Kidney (tissue), 22 donors: ENCODE measurements around the gene SUPT16H. TPM values are rescaled to one million over a fixed set of nuclear protein-coding genes. Genes with fewer than 3 reads are reported as not detected.

Source experiments
- DNase-seq, 5 donors: peaks; one replicate each; pipeline ENCODE4 v3.0.0-alpha.2; 2013 to 2020
- FAIRE-seq: peaks from 2 replicates; lab custom pipeline; 2012; peaks lifted over from hg19 to GRCh38; lab: Jason Lieb, UNC
- H3K27ac ChIP-seq, 2 donors: one replicate each; pipeline ENCODE4 v1.7.0; 2013; ENCODE audit warnings: low read depth in 2 of 2, low read length in 2 of 2, inconsistent platforms in 1 of 2
- H3K27me3 ChIP-seq: one replicate; pipeline ENCODE4 v1.7.1; 2013; ENCODE audit warnings: low read length, inconsistent platforms; ENCODE audit not compliant: control insufficient read depth, insufficient read depth
- H3K36me3 ChIP-seq, 3 donors: one replicate each; pipeline versions ENCODE4 v1.7.0 to v1.7.1; 2013; ENCODE audit warnings: low read length in 3 of 3, control low read depth in 1 of 3, inconsistent platforms in 1 of 3; ENCODE audit not compliant: insufficient read depth in 3 of 3, control insufficient read depth in 2 of 3
- H3K4me1 ChIP-seq, 3 donors: one replicate each; pipeline versions ENCODE4 v1.7.0 to v1.7.1; 2013; ENCODE audit warnings: low read length in 3 of 3, inconsistent platforms in 1 of 3, low read depth in 1 of 3; ENCODE audit not compliant: control insufficient read depth in 2 of 3, insufficient read depth in 2 of 3
- H3K4me3 ChIP-seq, 3 donors: one replicate each; pipeline versions ENCODE4 v1.7.0 to v1.8.1; 2013; ENCODE audit warnings: low read length in 3 of 3, control low read depth in 1 of 3, inconsistent platforms in 1 of 3
- H3K9ac ChIP-seq, 3 donors: one replicate each; pipeline versions ENCODE4 v1.7.0 to v1.7.1; 2013; ENCODE audit warnings: low read length in 3 of 3, control low read depth in 1 of 3, inconsistent platforms in 1 of 3
- H3K9me3 ChIP-seq, 3 donors: one replicate each; pipeline versions ENCODE4 v1.7.0 to v1.7.1; 2013; ENCODE audit warnings: low read length in 3 of 3, control low read depth in 1 of 3, inconsistent platforms in 1 of 3; ENCODE audit not compliant: control insufficient read depth in 2 of 3, insufficient read depth in 1 of 3
- CTCF ChIP-seq: IDR thresholded peaks from 3 replicates; pipeline ENCODE4 v1.5.1; 2012; ENCODE audit warnings: mild to moderate bottlenecking, moderate library complexity, borderline replicate concordance; ENCODE audit not compliant: insufficient read depth; ENCODE audit errors: extremely low read depth
- intact Hi-C: fragments of 100-400 bp; cut with DNase I; formaldehyde crosslinking; loops from one replicate; pipeline ENCODE4 v1.11.1; 2022
- long read RNA-seq, 10 donors: library from polyadenylated mRNA in 1 of 10; unstranded in 1 of 10; transcript quantifications; one replicate each; pipeline ENCODE4 v2.0.0 and lab custom pipeline, GENCODE V29; 2021 to 2026
- polyA plus RNA-seq: library from polyadenylated mRNA; stranded (reverse); fragments of 350-450 nt; fragmentation: Illumina TruSeq; extraction: RNeasy Lipid Tissue Mini Kit (QIAGEN cat#74804); gene quantifications from one replicate; pipeline ENCODE4 v1.2.3, GENCODE V29; 2014; ENCODE audit warnings: low read depth, low replicate concordance; ENCODE audit not compliant: insufficient read depth
- total RNA-seq: library from RNA; stranded (reverse); fragmentation: NEBNext Ultra II Directional; extraction: Animal tissue kit (Norgen Biotek cat#: 25700); gene quantifications from one replicate; pipeline ENCODE4 v1.2.1, GENCODE V29; 2021
- donor health status: control.
- donor health status: control.
- donor health status: control.
- donor health status: control.
- donor health status: control.
- donor health status: DM: yes; HTN: yes; CAD: no.
- donor health status: Normal renal cell carcinoma (clear cell type).

Gene SUPT16H
- 58.8 TPM for total RNA-seq
- 38.1 TPM for polyA plus RNA-seq
- long read RNA-seq, donor 1, full-length matches to known transcripts, result 7 of 30 reads
- long read RNA-seq, donor 1, partial matches to known transcripts, result 23 of 30 reads
- long read RNA-seq, donor 1, other reads (novel, unspliced or antisense), result 0 of 30 reads
- long read RNA-seq, donor 2, full-length matches to known transcripts, result 8 of 25 reads
- long read RNA-seq, donor 2, partial matches to known transcripts, result 17 of 25 reads
- long read RNA-seq, donor 2, other reads (novel, unspliced or antisense), result 0 of 25 reads
- long read RNA-seq, donor 3, full-length matches to known transcripts, result 5 of 31 reads
- long read RNA-seq, donor 3, partial matches to known transcripts, result 26 of 31 reads
- long read RNA-seq, donor 3, other reads (novel, unspliced or antisense), result 0 of 31 reads
- long read RNA-seq, donor 4, full-length matches to known transcripts, result 13 of 76 reads
- long read RNA-seq, donor 4, partial matches to known transcripts, result 63 of 76 reads
- long read RNA-seq, donor 4, other reads (novel, unspliced or antisense), result 0 of 76 reads
- long read RNA-seq, donor 5, partial matches to known transcripts, result 0 of 1 reads
- long read RNA-seq, donor 5, other reads (novel, unspliced or antisense), result 0 of 1 reads
- long read RNA-seq, donor 6, full-length matches to known transcripts, result 4 of 34 reads
- long read RNA-seq, donor 6, partial matches to known transcripts, result 30 of 34 reads
- long read RNA-seq, donor 6, other reads (novel, unspliced or antisense), result 0 of 34 reads
- long read RNA-seq, donor 7, full-length matches to known transcripts, result 38 of 85 reads
- long read RNA-seq, donor 7, partial matches to known transcripts, result 26 of 85 reads
- long read RNA-seq, donor 7, other reads (novel, unspliced or antisense), result 21 of 85 reads
- long read RNA-seq, donor 8, full-length matches to known transcripts, result 5 of 21 reads
- long read RNA-seq, donor 8, partial matches to known transcripts, result 16 of 21 reads
- long read RNA-seq, donor 8, other reads (novel, unspliced or antisense), result 0 of 21 reads
- long read RNA-seq, donor 9, full-length matches to known transcripts, result 1 of 7 reads
- long read RNA-seq, donor 9, partial matches to known transcripts, result 6 of 7 reads
- long read RNA-seq, donor 9, other reads (novel, unspliced or antisense), result 0 of 7 reads
- long read RNA-seq, donor 10, full-length matches to known transcripts, result 12 of 41 reads
- long read RNA-seq, donor 10, partial matches to known transcripts, result 29 of 41 reads
- long read RNA-seq, donor 10, other reads (novel, unspliced or antisense), result 0 of 41 reads

DNA sequence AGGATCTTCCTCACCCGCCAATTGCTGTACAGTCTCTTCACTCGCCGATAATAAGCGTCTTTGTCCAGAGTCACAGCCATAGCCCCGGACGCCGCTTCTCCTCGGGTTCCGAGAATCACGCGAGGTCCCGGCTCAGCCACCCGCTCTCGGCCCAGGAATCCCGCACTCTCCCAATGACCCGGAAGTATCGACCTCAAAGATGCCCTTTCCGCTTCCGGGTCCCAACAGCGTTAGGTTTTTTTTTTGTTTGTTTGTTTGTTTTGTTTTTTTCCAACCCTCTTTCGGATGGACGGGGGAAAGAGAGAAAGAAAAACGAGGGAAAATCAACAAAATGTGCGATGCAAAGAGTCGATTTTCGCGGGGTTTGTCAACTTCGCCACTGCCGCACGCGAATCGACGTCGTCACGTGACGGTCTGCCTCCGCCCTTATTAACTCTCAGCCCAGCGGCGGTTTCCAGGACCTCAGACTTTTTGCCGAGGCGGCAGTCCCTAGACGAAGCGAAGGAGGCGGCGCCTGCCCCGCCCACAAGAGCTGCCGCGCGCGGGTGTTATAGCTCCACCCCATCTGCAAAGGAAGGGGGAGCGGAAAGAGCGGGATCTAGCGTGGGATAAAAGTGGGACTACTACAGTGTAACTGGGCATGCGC is at the start of gene SUPT16H:
SUPT16H (minus strand) TSS at position 172 of the 646 bp plus-strand sequence; CDS start at position 80, 92 bp downstream.
- peak; percentile 65 for FAIRE-seq
- no peaks in the 10 kb centered on the region for H3K9me3 ChIP-seq
- peak within 1 kb of the TSS; percentile 68 to 97 (median 96) for H3K9ac ChIP-seq
- no peaks in the 10 kb centered on the region for H3K27me3 ChIP-seq
- H3K4me3 ChIP-seq, result peak within 1 kb of the TSS; percentile 94 to 99 (median 97)
- peaks cover 0 to 10% (median 8%) of the 10 kb centered on the region in 3 donors for H3K36me3 ChIP-seq
- peaks cover 0 to 2% (median 0%) of the 10 kb centered on the region in 3 donors for H3K4me1 ChIP-seq
- intact Hi-C loops, result no loop called here
- TF ChIP-seq CTCF, result no peak
- H3K27ac ChIP-seq, result peak within 1 kb of the TSS; percentile 61 to 95
- DNase-seq, result peak; percentile 97 to 99 (median 99)

GRCh38 chr14:21431126-21431525 is 47.3 kb upstream of the SUPT16H start:
- no peaks in the 10 kb centered on the region for H3K4me1 ChIP-seq
- H3K27me3 ChIP-seq, result no peaks in the 10 kb centered on the region
- TF ChIP-seq CTCF, result no peak
- no peaks in the 10 kb centered on the region for H3K9me3 ChIP-seq
- intact Hi-C loops, result no loop called here
- no peak for FAIRE-seq
- H3K9ac ChIP-seq, result no peak overlapping the region
- peaks cover 14 to 49% (median 26%) of the 10 kb centered on the region in 3 donors for H3K36me3 ChIP-seq
- no peak for DNase-seq
- no peak overlapping the region for H3K4me3 ChIP-seq
- no peak overlapping the region for H3K27ac ChIP-seq

DNA sequence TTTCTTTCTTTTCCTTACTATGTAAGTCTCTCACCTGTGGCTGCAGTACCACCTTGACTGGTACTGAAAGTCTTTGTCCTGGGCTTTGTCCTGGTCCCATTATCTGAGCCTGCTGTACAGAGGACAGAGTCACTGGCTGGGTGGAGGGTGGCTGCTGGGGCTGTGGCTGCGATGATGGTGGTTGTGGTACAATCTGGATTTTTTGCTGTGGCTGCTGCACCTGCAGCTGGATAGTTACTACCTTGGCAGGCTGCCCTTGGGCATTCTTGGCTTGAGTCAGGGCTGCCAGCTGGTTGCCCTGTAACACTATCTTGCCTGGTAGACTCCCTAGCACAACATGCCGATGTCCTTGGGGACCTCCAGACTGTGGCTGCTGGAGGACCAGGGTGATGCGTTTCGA is 45.1 kb upstream of the SUPT16H start:
- H3K4me3 ChIP-seq, result no peak overlapping the region
- no peaks in the 10 kb centered on the region for H3K27me3 ChIP-seq
- H3K4me1 ChIP-seq, result no peaks in the 10 kb centered on the region
- intact Hi-C loops, result no loop called here
- no peak overlapping the region for H3K27ac ChIP-seq
- no peaks in the 10 kb centered on the region for H3K9me3 ChIP-seq
- no peak overlapping the region for H3K9ac ChIP-seq
- H3K36me3 ChIP-seq, result peaks cover 22 to 65% (median 36%) of the 10 kb centered on the region in 3 donors
- no peak for TF ChIP-seq CTCF
- FAIRE-seq (no peak), DNase-seq (no peak)
